ENCODE measurements around the gene SLC25A21. TPM values are rescaled to one million over a fixed set of nuclear protein-coding genes. Genes with fewer than 3 reads are reported as not detected.

The SLC25A21 gene
- total RNA-seq, 1 donor from 2014 or later, result 6.4 TPM

- Mint-ChIP-seq H3K4me3 (no peak overlapping the region), H3K27me3 (ENCODE audit: insufficient read depth, low read depth) (no peaks in the 10 kb centered on the region), H3K27ac (peak overlapping the region; percentile 39), H3K4me1 (no peaks in the 10 kb centered on the region), H3K36me3 (no peaks in the 10 kb centered on the region), H3K9me3 (no peaks in the 10 kb centered on the region)
- TF ChIP-seq EZH2phosphoT487 (IDR thresholded peaks at IDR 0.05), result no peak
- no peak for TF ChIP-seq CTCF (IDR thresholded peaks at IDR 0.05)
- no peak for TF ChIP-seq EZH2 (IDR thresholded peaks at IDR 0.05)
- Histone ChIP-seq H3K9me3 (ENCODE audit: low read depth) (no peaks in the 10 kb centered on the region), H3K36me3 (no peaks in the 10 kb centered on the region), H2AFZ (replicated peaks) (no peak overlapping the region), H3K79me2 (ENCODE audit: low read depth) (no peaks in the 10 kb centered on the region), H4K20me1 (ENCODE audit: low read depth) (no peaks in the 10 kb centered on the region), H3K4me3 (no peak overlapping the region), H3K27ac (no peak overlapping the region), H3K9ac (no peak overlapping the region), H3F3A (ENCODE audit: low read depth) (no peaks in the 10 kb centered on the region), H3K4me1 (peaks cover 9% of the 10 kb centered on the region), H3K27me3 (no peaks in the 10 kb centered on the region), H3K4me2 (no peak overlapping the region)
- no peak for DNase-seq (ENCODE audit: low spot score)
Measured at GRCh38 chr14:36726128-36726527, 446.3 kb downstream of the SLC25A21 start.

DNA sequence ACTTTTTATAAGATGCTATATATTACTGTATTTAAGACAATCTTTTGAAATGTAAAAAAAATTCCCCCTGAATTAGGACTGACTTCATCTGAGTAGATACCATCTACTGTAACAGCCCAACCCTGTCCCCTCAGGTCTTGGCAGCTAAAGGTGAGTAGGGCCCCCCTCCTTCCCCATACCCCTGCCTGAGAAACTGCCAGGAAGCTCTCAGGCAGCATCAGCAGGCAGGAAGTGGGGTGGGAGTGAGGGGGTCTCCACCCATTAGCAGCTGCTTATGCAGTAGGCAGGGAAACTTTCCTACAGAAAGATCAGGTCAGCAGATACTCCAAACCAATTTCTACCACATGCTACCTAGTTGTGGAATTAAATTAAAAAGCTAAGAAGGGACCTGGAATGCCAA is 448.2 kb downstream of the SLC25A21 start:
- DNase-seq (ENCODE audit: low spot score), result no peak

DNA sequence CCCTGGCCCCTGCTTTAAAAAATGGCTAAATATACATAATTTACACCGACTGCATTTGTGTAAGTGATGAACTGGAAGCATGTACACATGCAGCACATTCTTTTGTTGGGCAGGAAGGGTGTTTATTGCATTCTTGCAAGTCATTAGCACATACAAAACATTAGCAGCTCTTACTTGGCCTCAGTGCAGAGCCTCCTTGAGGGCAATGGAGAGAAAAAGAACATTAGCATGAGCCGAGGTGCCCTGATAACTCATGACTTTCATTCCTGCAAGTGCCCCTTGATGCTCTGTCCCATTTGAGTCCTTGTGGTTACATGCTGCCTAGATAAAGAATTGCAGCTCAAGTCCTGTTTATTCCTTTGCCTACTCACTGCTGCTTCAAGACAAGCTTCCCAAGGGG is 448.9 kb downstream of the SLC25A21 start:
- Mint-ChIP-seq H3K36me3 (no peaks in the 10 kb centered on the region), H3K4me1 (no peaks in the 10 kb centered on the region), H3K27ac (no peak overlapping the region), H3K9me3 (no peaks in the 10 kb centered on the region), H3K4me3 (no peak overlapping the region), H3K27me3 (ENCODE audit: insufficient read depth, low read depth) (no peaks in the 10 kb centered on the region)
- Histone ChIP-seq H3K9me3 (ENCODE audit: low read depth) (no peaks in the 10 kb centered on the region), H4K20me1 (ENCODE audit: low read depth) (no peaks in the 10 kb centered on the region), H2AFZ (replicated peaks) (no peak overlapping the region), H3F3A (ENCODE audit: low read depth) (no peaks in the 10 kb centered on the region), H3K27ac (no peak overlapping the region), H3K27me3 (no peaks in the 10 kb centered on the region), H3K4me2 (no peak overlapping the region), H3K9ac (no peak overlapping the region), H3K4me1 (peaks cover 9% of the 10 kb centered on the region), H3K36me3 (no peaks in the 10 kb centered on the region), H3K79me2 (ENCODE audit: low read depth) (no peaks in the 10 kb centered on the region), H3K4me3 (no peak overlapping the region)
- no peak for TF ChIP-seq EZH2phosphoT487 (IDR thresholded peaks at IDR 0.05)
- no peak for TF ChIP-seq CTCF (IDR thresholded peaks at IDR 0.05)
- TF ChIP-seq EZH2 (IDR thresholded peaks at IDR 0.05), result no peak
- DNase-seq (ENCODE audit: low spot score), result no peak

More for the DNA sequence above, 448.2 kb downstream of the SLC25A21 start:
- H3K27ac Mint-ChIP-seq, result no peak overlapping the region
- H3K79me2 ChIP-seq (ENCODE audit: low read depth), result no peaks in the 10 kb centered on the region
- no peaks in the 10 kb centered on the region for H3K9me3 Mint-ChIP-seq
- H3K4me3 ChIP-seq, result no peak overlapping the region
- no peaks in the 10 kb centered on the region for H3K36me3 ChIP-seq
- no peaks in the 10 kb centered on the region for H3K9me3 ChIP-seq (ENCODE audit: low read depth)
- H3F3A ChIP-seq (ENCODE audit: low read depth), result no peaks in the 10 kb centered on the region
- H3K9ac ChIP-seq, result no peak overlapping the region
- no peaks in the 10 kb centered on the region for H3K27me3 Mint-ChIP-seq (ENCODE audit: insufficient read depth, low read depth)
- no peak overlapping the region for H3K4me2 ChIP-seq
- no peak overlapping the region for H3K4me3 Mint-ChIP-seq
- no peak overlapping the region for H3K27ac ChIP-seq
- no peak for TF ChIP-seq CTCF (IDR thresholded peaks at IDR 0.05)
- TF ChIP-seq EZH2phosphoT487 (IDR thresholded peaks at IDR 0.05), result no peak
- TF ChIP-seq EZH2 (IDR thresholded peaks at IDR 0.05), result no peak
- H3K36me3 Mint-ChIP-seq, result no peaks in the 10 kb centered on the region
- H4K20me1 ChIP-seq (ENCODE audit: low read depth), result no peaks in the 10 kb centered on the region
- no peaks in the 10 kb centered on the region for H3K27me3 ChIP-seq
- no peak overlapping the region for H2AFZ ChIP-seq (replicated peaks)
- no peaks in the 10 kb centered on the region for H3K4me1 Mint-ChIP-seq
- peaks cover 9% of the 10 kb centered on the region for H3K4me1 ChIP-seq
